GM12801 (cell line): ENCODE measurements around the gene IFI27L2.

Source experiments
- TF ChIP-seq, protein P1 (sequence below): IDR thresholded peaks from one replicate; pipeline ENCODE4 v1.5.1; 2011; ENCODE audit warnings: control low read depth; ENCODE audit not compliant: insufficient read length; ENCODE audit errors: extremely low read depth

The IFI27L2 gene

GRCh38 chr14:94162466-94162865 lies 33.1 kb upstream of the IFI27L2 start:
- TF ChIP-seq, protein P1, sequence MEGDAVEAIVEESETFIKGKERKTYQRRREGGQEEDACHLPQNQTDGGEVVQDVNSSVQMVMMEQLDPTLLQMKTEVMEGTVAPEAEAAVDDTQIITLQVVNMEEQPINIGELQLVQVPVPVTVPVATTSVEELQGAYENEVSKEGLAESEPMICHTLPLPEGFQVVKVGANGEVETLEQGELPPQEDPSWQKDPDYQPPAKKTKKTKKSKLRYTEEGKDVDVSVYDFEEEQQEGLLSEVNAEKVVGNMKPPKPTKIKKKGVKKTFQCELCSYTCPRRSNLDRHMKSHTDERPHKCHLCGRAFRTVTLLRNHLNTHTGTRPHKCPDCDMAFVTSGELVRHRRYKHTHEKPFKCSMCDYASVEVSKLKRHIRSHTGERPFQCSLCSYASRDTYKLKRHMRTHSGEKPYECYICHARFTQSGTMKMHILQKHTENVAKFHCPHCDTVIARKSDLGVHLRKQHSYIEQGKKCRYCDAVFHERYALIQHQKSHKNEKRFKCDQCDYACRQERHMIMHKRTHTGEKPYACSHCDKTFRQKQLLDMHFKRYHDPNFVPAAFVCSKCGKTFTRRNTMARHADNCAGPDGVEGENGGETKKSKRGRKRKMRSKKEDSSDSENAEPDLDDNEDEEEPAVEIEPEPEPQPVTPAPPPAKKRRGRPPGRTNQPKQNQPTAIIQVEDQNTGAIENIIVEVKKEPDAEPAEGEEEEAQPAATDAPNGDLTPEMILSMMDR: no peak

DNA sequence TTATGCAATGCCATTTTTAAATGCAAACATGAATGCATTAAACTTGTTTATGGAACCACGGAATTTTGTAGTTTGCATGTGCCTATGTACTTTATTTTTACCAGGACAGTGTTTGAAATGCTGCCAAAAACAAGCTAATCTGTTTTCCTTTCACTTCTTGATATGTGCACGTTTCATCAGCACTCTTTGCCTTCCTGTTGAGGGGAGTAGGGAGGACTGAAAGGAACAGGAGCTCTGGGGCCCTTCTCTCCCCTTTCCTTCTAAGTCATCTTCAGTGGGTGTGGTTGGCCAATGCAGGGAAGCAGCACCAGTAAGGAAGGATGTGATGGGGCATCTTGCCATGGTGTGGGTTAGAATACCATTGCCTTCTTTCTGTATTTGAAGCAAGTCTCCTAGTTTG lies 32.6 kb upstream of the IFI27L2 start:
- TF ChIP-seq, protein P1: no peak

- TF ChIP-seq, protein P1: no peak
Measured at GRCh38 chr14:94161058-94161457, 31.7 kb upstream of the IFI27L2 start.

DNA sequence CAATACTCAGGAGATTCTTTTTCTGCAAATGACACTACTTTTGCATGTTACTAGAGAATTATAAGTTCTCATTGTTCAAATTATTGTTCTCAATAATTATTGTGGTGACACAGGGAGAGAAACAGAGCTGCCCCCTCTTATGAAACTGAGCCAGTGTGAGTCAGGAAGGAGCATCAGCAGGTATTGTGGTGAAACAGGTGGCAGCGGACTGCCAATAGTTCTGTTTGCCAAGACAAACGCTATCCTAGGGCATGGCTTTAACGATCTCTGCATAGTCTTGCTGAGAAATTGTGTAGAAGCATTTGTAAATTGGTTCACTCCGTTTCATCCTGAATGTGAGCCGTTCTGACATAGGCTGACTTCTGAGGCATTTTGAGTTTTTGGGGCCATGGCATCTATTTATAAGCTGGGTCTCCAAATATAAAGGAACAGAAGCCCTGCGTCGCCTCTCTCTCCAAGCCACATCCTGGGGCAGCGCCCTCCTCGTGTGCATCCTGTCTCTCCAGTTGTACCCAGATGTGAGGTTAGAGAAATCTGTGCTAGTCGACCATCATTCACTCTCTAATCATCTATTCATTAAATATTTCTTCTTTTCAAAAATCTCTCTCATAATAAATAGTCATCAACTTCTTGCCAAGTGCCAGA lies 29.0 kb upstream of the IFI27L2 start:
- TF ChIP-seq, protein P1: no peak

- TF ChIP-seq, protein P1: no peak
Measured at GRCh38 chr14:94157197-94157596, 27.8 kb upstream of the IFI27L2 start.

- TF ChIP-seq, protein P1: no peak
Measured at GRCh38 chr14:94153750-94154342, 24.4 kb upstream of the IFI27L2 start.

DNA sequence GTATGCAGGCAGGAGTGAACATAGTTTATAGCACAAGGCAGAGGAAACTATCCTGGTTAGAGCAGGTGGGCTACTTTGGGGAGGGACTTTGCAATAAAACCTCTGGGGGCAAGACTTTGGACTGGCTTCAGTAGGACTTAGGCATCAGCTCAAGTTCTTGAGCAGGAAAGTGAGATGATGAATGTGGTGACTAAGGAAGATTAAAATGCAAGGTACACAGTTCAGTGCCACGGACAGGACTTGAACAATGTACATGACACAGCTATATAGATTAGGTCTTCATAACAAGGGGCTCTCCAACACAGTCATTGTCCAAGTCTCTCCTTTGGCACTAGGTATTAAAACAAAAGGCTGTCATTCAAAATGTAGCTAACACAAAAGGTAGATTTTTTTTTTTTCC lies 23.3 kb upstream of the IFI27L2 start:
- TF ChIP-seq, protein P1: no peak
